ENCODE data around the gene CPNE6.
A peak's percentile ranks its signal among the peaks of the same experiment; 100 is the strongest.

Gene CPNE6

GRCh38 chr14:24085215-24085614, 13.9 kb downstream of the CPNE6 start:
- TF ChIP-seq TAF1 (IDR thresholded peaks at IDR 0.05; ENCODE audit: borderline replicate concordance, low read depth, low read length) (no peak), POLR2A (IDR thresholded peaks at IDR 0.05; ENCODE audit: low read depth, low read length) (no peak), POLR2AphosphoS5 (IDR thresholded peaks at IDR 0.05; ENCODE audit: low read depth, low read length) (no peak)
- no peak for FAIRE-seq
- DNase-seq (ENCODE audit: insufficient read length), result no peak

DNA sequence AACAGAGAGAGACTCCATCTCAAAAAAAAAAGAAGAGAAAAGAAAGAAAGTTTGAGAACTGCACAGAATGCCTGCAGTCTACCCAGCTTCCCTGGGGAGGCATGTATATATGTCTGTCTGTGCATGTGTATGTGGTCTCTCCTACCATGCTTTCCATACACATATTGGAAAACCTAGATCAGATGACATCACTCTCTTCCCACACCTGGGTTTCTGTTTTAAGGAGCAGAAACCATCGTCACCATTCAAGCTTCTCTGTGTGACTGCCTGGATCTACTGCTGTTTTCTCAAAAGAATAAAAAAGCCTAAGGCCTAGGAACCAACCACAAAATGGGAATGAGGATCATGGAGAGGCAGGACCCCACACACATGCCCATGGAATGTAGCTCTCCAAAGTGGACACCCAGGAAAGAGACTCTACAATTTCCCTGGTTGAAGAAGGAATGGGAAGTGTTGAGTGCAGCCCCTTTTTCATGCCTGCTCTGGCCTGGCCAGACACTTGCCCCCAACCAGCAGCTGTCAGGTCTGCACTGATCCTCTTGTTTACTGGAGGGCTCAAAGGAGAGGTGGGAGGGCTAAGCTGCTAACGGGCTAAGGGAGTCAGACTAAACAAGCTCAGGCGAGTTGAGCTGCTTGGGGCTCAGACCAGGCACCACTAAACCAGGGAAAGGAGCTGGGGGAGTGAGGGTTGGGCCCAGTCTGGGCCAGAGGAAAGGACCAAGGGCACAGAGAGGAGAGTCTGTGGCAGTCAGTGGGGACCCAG, 15.0 kb downstream of the CPNE6 start:
- DNase-seq (ENCODE audit: insufficient read length) (no peak), FAIRE-seq (no peak)
- no peak for TF ChIP-seq TAF1 (IDR thresholded peaks at IDR 0.05; ENCODE audit: borderline replicate concordance, low read depth, low read length)
- TF ChIP-seq POLR2AphosphoS5 (IDR thresholded peaks at IDR 0.05; ENCODE audit: low read depth, low read length), result no peak
- TF ChIP-seq POLR2A (IDR thresholded peaks at IDR 0.05; ENCODE audit: low read depth, low read length), result no peak

GRCh38 chr14:24087004-24087403, 15.6 kb downstream of the CPNE6 start:
- DNase-seq (ENCODE audit: insufficient read length) (no peak), FAIRE-seq (no peak)
- TF ChIP-seq POLR2A (IDR thresholded peaks at IDR 0.05; ENCODE audit: low read depth, low read length) (no peak), TAF1 (IDR thresholded peaks at IDR 0.05; ENCODE audit: borderline replicate concordance, low read depth, low read length) (no peak), POLR2AphosphoS5 (IDR thresholded peaks at IDR 0.05; ENCODE audit: low read depth, low read length) (no peak)

DNA sequence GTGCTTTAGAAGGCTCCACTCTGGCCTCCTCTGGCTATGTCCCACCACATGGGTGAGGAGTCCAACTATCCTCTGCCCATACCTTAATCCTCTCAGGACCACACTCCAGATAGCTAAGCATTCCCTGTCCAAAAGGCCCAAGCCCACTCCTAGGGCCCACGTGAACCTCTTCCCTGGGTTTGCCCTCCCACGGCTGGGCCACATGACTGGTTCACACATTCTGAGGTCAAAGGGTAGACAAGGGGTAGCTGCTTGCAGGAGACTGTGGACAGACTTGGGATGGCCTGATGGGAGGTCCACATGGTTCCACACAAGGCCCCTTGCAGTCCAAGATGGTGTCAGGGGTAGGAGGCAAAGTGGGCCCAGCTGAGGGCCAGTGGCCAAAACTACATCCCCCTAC, 16.7 kb downstream of the CPNE6 start:
- TF ChIP-seq TAF1 (IDR thresholded peaks at IDR 0.05; ENCODE audit: borderline replicate concordance, low read depth, low read length) (no peak), POLR2A (IDR thresholded peaks at IDR 0.05; ENCODE audit: low read depth, low read length) (no peak), POLR2AphosphoS5 (IDR thresholded peaks at IDR 0.05; ENCODE audit: low read depth, low read length) (no peak)
- no peak for DNase-seq (ENCODE audit: insufficient read length)
- FAIRE-seq, result no peak

DNA sequence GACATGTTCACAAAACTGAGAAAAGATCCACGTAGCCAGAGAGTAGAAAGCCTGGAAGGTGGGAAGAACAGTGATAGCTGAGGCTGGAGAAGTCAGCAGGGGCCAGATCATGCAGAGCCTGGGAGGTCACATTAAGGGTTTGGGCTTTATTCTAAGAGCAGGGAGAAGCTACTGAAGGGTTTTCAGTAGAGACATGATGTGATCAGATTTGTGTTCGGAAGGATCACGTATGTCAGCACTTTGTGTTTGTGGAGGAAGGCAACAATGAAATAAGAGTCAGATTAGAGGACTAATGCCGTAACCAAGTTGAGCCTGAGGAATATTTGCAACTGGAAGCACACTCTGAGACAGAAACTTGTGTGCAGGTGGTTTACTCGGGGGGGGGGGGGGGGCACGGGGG, 18.5 kb downstream of the CPNE6 start:
- TF ChIP-seq POLR2A (IDR thresholded peaks at IDR 0.05; ENCODE audit: low read depth, low read length), result no peak
- TF ChIP-seq POLR2AphosphoS5 (IDR thresholded peaks at IDR 0.05; ENCODE audit: low read depth, low read length), result no peak
- no peak for TF ChIP-seq TAF1 (IDR thresholded peaks at IDR 0.05; ENCODE audit: borderline replicate concordance, low read depth, low read length)
- no peak for DNase-seq (ENCODE audit: insufficient read length)
- FAIRE-seq, result no peak

DNA sequence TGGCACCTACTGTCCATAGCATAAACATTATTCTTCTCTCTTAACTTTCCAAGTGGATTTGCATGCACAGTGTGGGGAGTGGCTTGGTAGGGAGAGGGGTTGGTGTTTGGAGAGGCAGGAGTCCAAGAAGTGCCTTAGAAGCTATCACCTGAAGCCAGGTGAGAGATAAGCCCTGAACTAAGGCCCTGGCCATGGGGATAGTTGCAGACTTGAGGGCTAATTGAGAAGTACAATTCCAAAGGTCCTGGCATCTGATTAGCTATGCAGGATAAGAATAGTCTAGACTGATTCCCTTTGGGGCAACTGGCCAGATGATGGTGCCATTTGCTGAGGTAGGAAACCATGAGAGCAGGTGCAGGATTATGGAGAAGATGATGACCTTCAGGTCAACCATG, 20.7 kb downstream of the CPNE6 start:
- DNase-seq (ENCODE audit: insufficient read length) (no peak), FAIRE-seq (no peak)
- no peak for TF ChIP-seq POLR2AphosphoS5 (IDR thresholded peaks at IDR 0.05; ENCODE audit: low read depth, low read length)
- no peak for TF ChIP-seq TAF1 (IDR thresholded peaks at IDR 0.05; ENCODE audit: borderline replicate concordance, low read depth, low read length)
- no peak for TF ChIP-seq POLR2A (IDR thresholded peaks at IDR 0.05; ENCODE audit: low read depth, low read length)

GRCh38 chr14:24092505-24093206, 21.3 kb downstream of the CPNE6 start:
- TF ChIP-seq POLR2AphosphoS5 (IDR thresholded peaks at IDR 0.05; ENCODE audit: low read depth, low read length), result no peak
- TF ChIP-seq POLR2A (IDR thresholded peaks at IDR 0.05; ENCODE audit: low read depth, low read length), result no peak
- TF ChIP-seq TAF1 (IDR thresholded peaks at IDR 0.05; ENCODE audit: borderline replicate concordance, low read depth, low read length), result no peak
- no peak for FAIRE-seq
- no peak for DNase-seq (ENCODE audit: insufficient read length)

GRCh38 chr14:24093207-24093900, 22.0 kb downstream of the CPNE6 start:
- FAIRE-seq (no peak), DNase-seq (ENCODE audit: insufficient read length) (no peak)
- TF ChIP-seq POLR2AphosphoS5 (IDR thresholded peaks at IDR 0.05; ENCODE audit: low read depth, low read length), result no peak
- TF ChIP-seq TAF1 (IDR thresholded peaks at IDR 0.05; ENCODE audit: borderline replicate concordance, low read depth, low read length), result no peak
- no peak for TF ChIP-seq POLR2A (IDR thresholded peaks at IDR 0.05; ENCODE audit: low read depth, low read length)

DNA sequence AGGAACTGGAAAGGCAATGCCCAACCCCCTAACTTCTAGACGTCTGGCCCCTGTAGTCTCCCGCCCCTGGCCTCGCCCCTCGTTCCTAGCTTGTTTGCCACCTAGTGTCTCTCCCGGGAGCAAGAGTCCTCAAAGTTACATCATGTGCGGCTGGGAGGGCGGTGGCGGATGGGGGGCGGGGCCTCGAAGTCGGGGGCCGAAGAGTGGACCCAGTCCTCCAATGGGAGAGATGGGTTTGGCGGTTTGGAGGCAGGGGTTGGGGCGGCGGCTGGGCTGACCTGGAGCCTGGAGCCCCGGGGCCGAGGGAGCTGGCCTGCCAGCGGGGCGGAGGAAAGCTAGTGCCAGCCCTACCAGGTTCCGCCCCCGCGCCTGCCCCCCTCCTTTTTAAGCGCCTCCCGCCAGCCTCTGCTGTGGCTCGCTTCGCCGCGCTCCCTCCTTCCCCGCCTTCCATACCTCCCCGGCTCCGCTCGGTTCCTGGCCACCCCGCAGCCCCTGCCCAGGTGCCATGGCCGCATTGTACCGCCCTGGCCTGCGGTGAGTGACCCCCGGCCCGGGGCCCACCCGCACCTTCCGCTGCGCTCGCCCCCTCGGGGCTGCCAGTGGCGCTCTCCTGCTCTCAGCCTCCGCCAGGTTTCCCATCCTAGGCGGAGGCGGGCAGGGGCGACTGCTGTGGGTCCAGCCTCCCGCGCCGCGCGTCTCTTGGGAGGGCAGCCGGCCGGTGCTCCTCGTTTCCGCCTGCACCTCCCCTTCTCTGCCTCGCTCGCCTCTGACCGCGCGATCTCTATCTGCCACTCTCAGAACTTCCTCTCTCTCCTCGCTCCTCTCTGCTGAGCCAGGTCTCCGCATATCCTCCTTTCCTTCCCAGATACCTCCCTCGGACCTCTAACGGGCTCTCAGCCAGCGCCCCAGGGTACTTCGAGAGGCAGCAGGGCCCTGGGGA, 22.8 kb downstream of the CPNE6 start, which contains the start of gene PCK2:
TSS of gene PCK2 (plus strand) at position 411 of the 940 bp plus-strand sequence. CDS start at position 506, 95 bp downstream.
- peak; percentile 88; the same call in 1 of the 2 replicates for TF ChIP-seq POLR2A (IDR thresholded peaks at IDR 0.05; ENCODE audit: low read depth, low read length)
- TF ChIP-seq TAF1 (IDR thresholded peaks at IDR 0.05; ENCODE audit: borderline replicate concordance, low read depth, low read length), result peak; percentile 47
- peak; percentile 44 for TF ChIP-seq POLR2AphosphoS5 (IDR thresholded peaks at IDR 0.05; ENCODE audit: low read depth, low read length)
- DNase-seq (ENCODE audit: insufficient read length), result peak; percentile 94
- FAIRE-seq, result peak; percentile 67

GRCh38 chr14:24094841-24095270, 23.5 kb downstream of the CPNE6 start:
- no peak for TF ChIP-seq POLR2AphosphoS5 (IDR thresholded peaks at IDR 0.05; ENCODE audit: low read depth, low read length)
- no peak for TF ChIP-seq TAF1 (IDR thresholded peaks at IDR 0.05; ENCODE audit: borderline replicate concordance, low read depth, low read length)
- TF ChIP-seq POLR2A (IDR thresholded peaks at IDR 0.05; ENCODE audit: low read depth, low read length), result no peak
- FAIRE-seq (no peak), DNase-seq (ENCODE audit: insufficient read length) (no peak)

Measured in GM12892 (cell line).